T-helper 1 cell treated with Interleukin-12 subunit alpha and Interleukin-12 subunit beta and Interleukin-4 antibody, amounts not matched to agents 30 μg/mL and 1 μg/mL, for 36 hours (primary cell): Measurements from ENCODE around the gene SLC5A10.

ENCODE experiments used
- H3K27ac Mint-ChIP-seq: one replicate; pipeline ENCODE4 v1.8.0; 2021; ENCODE audit warnings: mild to moderate bottlenecking, mixed read lengths
- H3K27me3 Mint-ChIP-seq: one replicate; pipeline ENCODE4 v1.8.0; 2021; ENCODE audit warnings: low read depth, mixed read lengths
- H3K36me3 Mint-ChIP-seq: one replicate; pipeline ENCODE4 v1.8.0; 2021; ENCODE audit warnings: low read depth, mixed read lengths
- H3K4me1 Mint-ChIP-seq: one replicate; pipeline ENCODE4 v1.8.0; 2021; ENCODE audit warnings: low read depth, mixed read lengths
- H3K4me3 Mint-ChIP-seq: one replicate; pipeline ENCODE4 v1.8.0; 2021; ENCODE audit warnings: mild to moderate bottlenecking, moderate library complexity, mixed read lengths
- H3K9me3 Mint-ChIP-seq: one replicate; pipeline ENCODE4 v1.8.0; 2021; ENCODE audit warnings: mixed read lengths

The SLC5A10 gene

GRCh38 chr17:18992454-18993130 lies 40.6 kb downstream of the SLC5A10 start:
- H3K27ac Mint-ChIP-seq: no peak overlapping the region
- no peaks in the 10 kb centered on the region for H3K27me3 Mint-ChIP-seq
- H3K9me3 Mint-ChIP-seq: peaks cover 12% of the 10 kb centered on the region
- no peak overlapping the region for H3K4me3 Mint-ChIP-seq
- H3K36me3 Mint-ChIP-seq: peaks cover 10% of the 10 kb centered on the region
- H3K4me1 Mint-ChIP-seq: peaks cover 7% of the 10 kb centered on the region

- Mint-ChIP-seq H3K36me3 (peaks cover 10% of the 10 kb centered on the region), H3K9me3 (peaks cover 12% of the 10 kb centered on the region), H3K27me3 (no peaks in the 10 kb centered on the region), H3K27ac (no peak overlapping the region), H3K4me1 (peaks cover 7% of the 10 kb centered on the region), H3K4me3 (no peak overlapping the region)
Observed at GRCh38 chr17:18993905-18994526, 42.1 kb downstream of the SLC5A10 start.

GRCh38 chr17:18994631-18995030 lies 42.7 kb downstream of the SLC5A10 start:
- Mint-ChIP-seq H3K36me3 (peaks cover 10% of the 10 kb centered on the region), H3K27me3 (no peaks in the 10 kb centered on the region), H3K27ac (no peak overlapping the region)

GRCh38 chr17:18995220-18995619 lies 43.3 kb downstream of the SLC5A10 start:
- Mint-ChIP-seq H3K9me3 (peaks cover 12% of the 10 kb centered on the region), H3K4me1 (peaks cover 7% of the 10 kb centered on the region)

More at GRCh38 chr17:18994631-18995030, 42.7 kb downstream of the SLC5A10 start:
- Mint-ChIP-seq H3K4me3 (no peak overlapping the region), H3K9me3 (peaks cover 12% of the 10 kb centered on the region), H3K4me1 (peaks cover 7% of the 10 kb centered on the region)

GRCh38 chr17:18996458-18996857 lies 44.5 kb downstream of the SLC5A10 start:
- Mint-ChIP-seq H3K4me1 (peaks cover 9% of the 10 kb centered on the region), H3K27me3 (no peaks in the 10 kb centered on the region), H3K9me3 (peaks cover 12% of the 10 kb centered on the region), H3K4me3 (no peak overlapping the region), H3K36me3 (peaks cover 10% of the 10 kb centered on the region), H3K27ac (no peak overlapping the region)

More at GRCh38 chr17:18995220-18995619, 43.3 kb downstream of the SLC5A10 start:
- peaks cover 10% of the 10 kb centered on the region for H3K36me3 Mint-ChIP-seq
- H3K4me3 Mint-ChIP-seq: no peak overlapping the region
- H3K27ac Mint-ChIP-seq: no peak overlapping the region
- no peaks in the 10 kb centered on the region for H3K27me3 Mint-ChIP-seq

GRCh38 chr17:18997650-18998196 lies 45.8 kb downstream of the SLC5A10 start:
- H3K4me3 Mint-ChIP-seq: no peak overlapping the region
- H3K9me3 Mint-ChIP-seq: peaks cover 12% of the 10 kb centered on the region
- no peaks in the 10 kb centered on the region for H3K27me3 Mint-ChIP-seq
- no peak overlapping the region for H3K27ac Mint-ChIP-seq
- H3K36me3 Mint-ChIP-seq: peaks cover 12% of the 10 kb centered on the region
- peaks cover 18% of the 10 kb centered on the region for H3K4me1 Mint-ChIP-seq

GRCh38 chr17:18999394-18999793 lies 47.4 kb downstream of the SLC5A10 start:
- Mint-ChIP-seq H3K36me3 (peaks cover 15% of the 10 kb centered on the region), H3K27ac (no peak overlapping the region), H3K4me1 (peaks cover 16% of the 10 kb centered on the region), H3K27me3 (no peaks in the 10 kb centered on the region), H3K9me3 (peaks cover 12% of the 10 kb centered on the region), H3K4me3 (no peak overlapping the region)

- H3K9me3 Mint-ChIP-seq: peaks cover 10% of the 10 kb centered on the region
- H3K4me3 Mint-ChIP-seq: no peak overlapping the region
- H3K36me3 Mint-ChIP-seq: peaks cover 13% of the 10 kb centered on the region
- peaks cover 16% of the 10 kb centered on the region for H3K4me1 Mint-ChIP-seq
- no peaks in the 10 kb centered on the region for H3K27me3 Mint-ChIP-seq
- H3K27ac Mint-ChIP-seq: no peak overlapping the region
Observed at GRCh38 chr17:18999911-19000310, 47.9 kb downstream of the SLC5A10 start.

- Mint-ChIP-seq H3K9me3 (peaks cover 3% of the 10 kb centered on the region), H3K4me3 (no peak overlapping the region), H3K27me3 (no peaks in the 10 kb centered on the region), H3K27ac (no peak overlapping the region), H3K36me3 (peaks cover 8% of the 10 kb centered on the region), H3K4me1 (peaks cover 16% of the 10 kb centered on the region)
Observed at GRCh38 chr17:19000531-19001325, 48.8 kb downstream of the SLC5A10 start.

- peaks cover 16% of the 10 kb centered on the region for H3K4me1 Mint-ChIP-seq
- peaks cover 2% of the 10 kb centered on the region for H3K27me3 Mint-ChIP-seq
- no peaks in the 10 kb centered on the region for H3K9me3 Mint-ChIP-seq
- peak overlapping the region; percentile 30 for H3K4me3 Mint-ChIP-seq
- H3K36me3 Mint-ChIP-seq: peaks cover 5% of the 10 kb centered on the region
- no peak overlapping the region for H3K27ac Mint-ChIP-seq
Observed at GRCh38 chr17:19001907-19002590, 50.1 kb downstream of the SLC5A10 start.

GRCh38 chr17:19002805-19003542 lies 51.0 kb downstream of the SLC5A10 start:
- Mint-ChIP-seq H3K9me3 (no peaks in the 10 kb centered on the region), H3K4me3 (peak overlapping the region; percentile 72), H3K36me3 (peaks cover 5% of the 10 kb centered on the region), H3K4me1 (peaks cover 16% of the 10 kb centered on the region), H3K27me3 (peaks cover 12% of the 10 kb centered on the region), H3K27ac (peak overlapping the region; percentile 36)

- H3K4me3 Mint-ChIP-seq: peak overlapping the region; percentile 85
- H3K27ac Mint-ChIP-seq: peak overlapping the region; percentile 83
- H3K27me3 Mint-ChIP-seq: peaks cover 13% of the 10 kb centered on the region
Observed at GRCh38 chr17:19003543-19004420, 51.8 kb downstream of the SLC5A10 start.

More at GRCh38 chr17:19003543-19004420, 51.8 kb downstream of the SLC5A10 start:
- H3K4me1 Mint-ChIP-seq: peaks cover 16% of the 10 kb centered on the region
- no peaks in the 10 kb centered on the region for H3K9me3 Mint-ChIP-seq
- peaks cover 5% of the 10 kb centered on the region for H3K36me3 Mint-ChIP-seq
